DND-41 (cell line): ENCODE results near the gene LONP2.

Experiments used
- ATAC-seq: fragments of 200-7000 bp; cut with Tn5 transposase; 3 replicates; pipeline ENCODE4 v1.9.1; 2021; ENCODE audit warnings: low read depth; ENCODE audit not compliant: insufficient read depth
- DNase-seq: peaks from one replicate; pipeline ENCODE4 v3.0.0-alpha.2; 2020
- H2AFZ ChIP-seq: 2 replicates; pipeline ENCODE4 v1.6.0; 2012; ENCODE audit warnings: low read depth, low read length
- H3K27ac ChIP-seq: 2 replicates; pipeline ENCODE4 v1.5.1; 2012; ENCODE audit warnings: low read length, inconsistent platforms
- H3K27me3 ChIP-seq: fragments of 200-600 bp; sonication (generic); 2 replicates; pipeline ENCODE4 v1.6.0; 2012; ENCODE audit warnings: low read length, mild to moderate bottlenecking, inconsistent platforms; ENCODE audit not compliant: insufficient read depth, poor library complexity
- H3K36me3 ChIP-seq: 2 replicates; pipeline ENCODE4 v1.5.1; 2012; ENCODE audit warnings: low read length, inconsistent platforms; ENCODE audit not compliant: insufficient read depth
- H3K4me1 ChIP-seq: 2 replicates; pipeline ENCODE4 v1.5.1; 2012; ENCODE audit warnings: mild to moderate bottlenecking, low read length; ENCODE audit not compliant: insufficient read depth
- H3K4me2 ChIP-seq: 2 replicates; pipeline ENCODE4 v1.6.0; 2012; ENCODE audit warnings: mild to moderate bottlenecking, moderate library complexity, low read length, inconsistent platforms; ENCODE audit not compliant: insufficient read depth
- H3K4me3 ChIP-seq, 2 experiments: fragments of 200-600 bp in 1 of 2; shearing (Covaris generic) in 1 of 2; 2 replicates each; pipeline ENCODE4 v1.5.1; 2012 to 2016; ENCODE audit warnings: inconsistent platforms in 2 of 2, low read length in 2 of 2, mild to moderate bottlenecking in 2 of 2, low read depth in 1 of 2, moderate library complexity in 1 of 2
- H3K79me2 ChIP-seq: 2 replicates; pipeline ENCODE4 v1.6.0; 2012; ENCODE audit warnings: low read length, inconsistent platforms; ENCODE audit not compliant: insufficient read depth
- H3K9ac ChIP-seq: 2 replicates; pipeline ENCODE4 v1.6.0; 2012; ENCODE audit warnings: low read depth, mild to moderate bottlenecking, inconsistent platforms, low read length, moderate library complexity
- H3K9me3 ChIP-seq: 2 replicates; pipeline ENCODE4 v1.5.1; 2012; ENCODE audit warnings: low read length, moderate library complexity, mild to moderate bottlenecking, inconsistent platforms; ENCODE audit not compliant: insufficient read depth, severe bottlenecking
- H4K20me1 ChIP-seq: 2 replicates; pipeline ENCODE4 v1.6.0; 2012; ENCODE audit warnings: low read length; ENCODE audit not compliant: insufficient read depth
- EZH2 ChIP-seq: IDR thresholded peaks from 3 replicates; pipeline ENCODE4 v1.6.1; 2012; ENCODE audit warnings: borderline replicate concordance, low read depth, mild to moderate bottlenecking, moderate library complexity, low read length, inconsistent platforms; ENCODE audit not compliant: severe bottlenecking
- TF ChIP-seq, protein P1 (sequence below): IDR thresholded peaks from 2 replicates; pipeline ENCODE4 v1.5.1; 2012; ENCODE audit warnings: borderline replicate concordance, low read length, moderate library complexity, mild to moderate bottlenecking; ENCODE audit not compliant: poor library complexity, severe bottlenecking; ENCODE audit errors: extremely low read depth

Gene LONP2

DNA sequence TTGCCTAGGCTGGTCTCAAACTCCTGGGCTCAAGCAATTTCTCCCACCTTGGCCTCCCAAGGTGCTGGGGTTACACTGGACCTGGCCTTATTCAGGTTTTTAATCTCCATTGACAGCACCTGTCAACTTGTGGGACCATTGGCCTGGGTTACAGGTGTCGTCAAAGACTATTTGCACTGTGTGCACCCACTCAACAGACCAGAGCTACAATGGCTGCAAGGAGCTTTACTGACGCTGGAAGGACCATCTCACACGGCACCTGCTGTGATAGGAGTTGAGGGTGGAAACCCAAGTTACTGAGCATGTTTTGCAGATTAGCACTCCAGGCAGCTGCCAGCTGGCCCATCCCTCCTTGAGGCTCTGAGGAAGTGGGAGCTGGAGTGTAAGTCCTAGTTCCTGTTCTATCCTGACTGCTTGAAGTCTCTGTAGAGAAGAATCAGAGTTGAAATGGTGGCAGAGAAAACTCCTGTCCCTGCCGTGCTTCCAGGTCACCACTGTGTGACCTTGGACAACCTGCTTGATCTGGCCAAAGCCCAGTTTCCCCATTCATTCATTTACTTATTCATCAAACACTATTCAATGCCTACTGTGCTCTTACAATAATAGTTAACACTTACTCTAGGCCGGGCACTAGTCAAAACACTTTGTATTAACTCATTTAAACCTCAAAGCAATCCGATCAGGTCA, 42.4 kb upstream of the LONP2 start:
- no peak for DNase-seq
- H3K4me3 ChIP-seq: no peak overlapping the region
- H3K79me2 ChIP-seq: no peaks in the 10 kb centered on the region
- no peak for TF ChIP-seq EZH2
- TF ChIP-seq, protein P1, sequence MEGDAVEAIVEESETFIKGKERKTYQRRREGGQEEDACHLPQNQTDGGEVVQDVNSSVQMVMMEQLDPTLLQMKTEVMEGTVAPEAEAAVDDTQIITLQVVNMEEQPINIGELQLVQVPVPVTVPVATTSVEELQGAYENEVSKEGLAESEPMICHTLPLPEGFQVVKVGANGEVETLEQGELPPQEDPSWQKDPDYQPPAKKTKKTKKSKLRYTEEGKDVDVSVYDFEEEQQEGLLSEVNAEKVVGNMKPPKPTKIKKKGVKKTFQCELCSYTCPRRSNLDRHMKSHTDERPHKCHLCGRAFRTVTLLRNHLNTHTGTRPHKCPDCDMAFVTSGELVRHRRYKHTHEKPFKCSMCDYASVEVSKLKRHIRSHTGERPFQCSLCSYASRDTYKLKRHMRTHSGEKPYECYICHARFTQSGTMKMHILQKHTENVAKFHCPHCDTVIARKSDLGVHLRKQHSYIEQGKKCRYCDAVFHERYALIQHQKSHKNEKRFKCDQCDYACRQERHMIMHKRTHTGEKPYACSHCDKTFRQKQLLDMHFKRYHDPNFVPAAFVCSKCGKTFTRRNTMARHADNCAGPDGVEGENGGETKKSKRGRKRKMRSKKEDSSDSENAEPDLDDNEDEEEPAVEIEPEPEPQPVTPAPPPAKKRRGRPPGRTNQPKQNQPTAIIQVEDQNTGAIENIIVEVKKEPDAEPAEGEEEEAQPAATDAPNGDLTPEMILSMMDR: no peak
- H3K4me2 ChIP-seq: no peak overlapping the region
- H3K9me3 ChIP-seq: no peaks in the 10 kb centered on the region
- peaks cover 9% of the 10 kb centered on the region for H3K27me3 ChIP-seq
- H3K36me3 ChIP-seq: no peaks in the 10 kb centered on the region
- H2AFZ ChIP-seq: no peak overlapping the region
- no peak overlapping the region for H3K9ac ChIP-seq
- ATAC-seq: no peak
- no peaks in the 10 kb centered on the region for H3K4me1 ChIP-seq
- H4K20me1 ChIP-seq: 0 out of 2 replicates have a peak, but pooled peaks cover 2% of the 10 kb centered on the region
- H3K27ac ChIP-seq: no peak overlapping the region

GRCh38 chr16:48203974-48204824, 39.9 kb upstream of the LONP2 start:
- H3K36me3 ChIP-seq: no peaks in the 10 kb centered on the region
- 0 out of 2 replicates have a peak, but pooled peaks cover 2% of the 10 kb centered on the region for H4K20me1 ChIP-seq
- H3K4me3 ChIP-seq: no peak overlapping the region
- H3K27me3 ChIP-seq: peaks cover 10% of the 10 kb centered on the region
- no peaks in the 10 kb centered on the region for H3K79me2 ChIP-seq
- no peak for ATAC-seq
- no peak overlapping the region for H3K9ac ChIP-seq
- TF ChIP-seq, protein P1: no peak
- TF ChIP-seq EZH2: no peak
- no peaks in the 10 kb centered on the region for H3K4me1 ChIP-seq
- DNase-seq: no peak
- no peak overlapping the region for H3K27ac ChIP-seq
- H2AFZ ChIP-seq: no peak overlapping the region
- no peak overlapping the region for H3K4me2 ChIP-seq
- no peaks in the 10 kb centered on the region for H3K9me3 ChIP-seq

GRCh38 chr16:48204825-48205151, 39.3 kb upstream of the LONP2 start:
- no peaks in the 10 kb centered on the region for H3K79me2 ChIP-seq
- TF ChIP-seq, protein P1: no peak
- TF ChIP-seq EZH2: no peak
- H2AFZ ChIP-seq: no peak overlapping the region
- no peaks in the 10 kb centered on the region for H3K4me1 ChIP-seq
- no peak overlapping the region for H3K27ac ChIP-seq
- H3K36me3 ChIP-seq: no peaks in the 10 kb centered on the region
- no peaks in the 10 kb centered on the region for H3K9me3 ChIP-seq
- peaks cover 10% of the 10 kb centered on the region for H3K27me3 ChIP-seq
- DNase-seq (no peak), ATAC-seq (no peak)
- no peak overlapping the region for H3K9ac ChIP-seq
- H3K4me3 ChIP-seq: no peak overlapping the region
- H4K20me1 ChIP-seq: 0 out of 2 replicates have a peak, but pooled peaks cover 2% of the 10 kb centered on the region
- H3K4me2 ChIP-seq: no peak overlapping the region
